ENCODE data around the gene UST.
"Not testable (repeated sequence)": the region's sequence is repeated elsewhere in the genome, so short reads cannot be mapped to it uniquely, and the experiment has no call there.

UST gene

DNA sequence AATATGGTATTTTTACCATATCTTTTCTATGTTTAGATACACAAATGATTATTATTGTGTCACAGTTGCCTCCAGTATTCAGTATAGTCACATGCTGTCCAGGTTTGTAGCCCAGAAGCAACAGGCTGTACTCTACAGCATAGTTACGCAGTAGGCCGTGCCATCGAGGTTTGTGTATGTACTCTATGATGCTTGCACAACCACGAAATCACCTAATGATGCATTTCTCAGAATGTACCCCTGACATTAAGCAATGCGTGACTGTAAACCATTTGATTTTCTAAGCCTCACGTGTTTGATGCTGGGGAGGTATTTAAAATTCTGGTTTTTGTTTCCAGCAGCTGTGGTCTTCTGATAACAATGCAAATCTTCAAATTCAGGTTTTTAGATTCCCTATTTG, 207.6 kb downstream of the UST start:
- Histone ChIP-seq H3K9me3 (replicated peaks in 1 of 11) (peaks cover 16 to 25% (median 22%) of the 10 kb centered on the region in 11 experiments), H3K27me3 (no peaks in the 10 kb centered on the region), H3K27ac (no peak overlapping the region), H3K4me2 (no peak overlapping the region), H3K4me3 (no peak overlapping the region), H4K20me1 (peaks cover 0 to 25% (median 0%) of the 10 kb centered on the region in 11 experiments; a peak in 2 of 22 replicates), H3K9ac (no peak overlapping the region), H3K36me3 (peaks cover 10 to 53% (median 22%) of the 10 kb centered on the region in 11 experiments; a peak in 18 of 22 replicates), H3K4me1 (peaks cover 0 to 4% (median 0%) of the 10 kb centered on the region in 10 experiments; a peak in 1 of 20 replicates)
- no peak for TF ChIP-seq Cebpa-rat (IDR thresholded peaks at IDR 0.05)

DNA sequence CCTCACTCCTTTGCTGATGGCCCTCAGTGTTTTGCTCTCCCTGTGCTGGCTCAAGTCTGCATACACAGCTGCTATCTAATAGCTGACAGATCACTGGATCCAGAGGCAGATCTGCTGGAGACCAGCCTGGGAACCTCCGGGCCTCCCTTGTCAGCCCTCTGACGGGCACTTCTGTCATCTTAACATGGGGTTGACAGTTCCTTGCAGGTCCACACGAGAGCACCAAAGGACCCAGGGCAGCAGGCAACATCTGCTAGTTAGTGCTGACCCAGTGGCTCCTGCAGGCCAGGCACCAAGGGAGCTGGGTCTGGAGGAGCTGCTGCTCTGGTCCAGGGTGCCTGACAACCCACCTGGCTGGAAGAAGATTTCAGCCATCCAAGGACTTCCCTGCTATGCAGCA, 208.1 kb downstream of the UST start:
- Histone ChIP-seq H3K9ac (no peak overlapping the region), H4K20me1 (peaks cover 0 to 23% (median 0%) of the 10 kb centered on the region in 11 experiments; a peak in 2 of 22 replicates), H3K4me2 (no peak overlapping the region), H3K27me3 (no peaks in the 10 kb centered on the region), H3K27ac (no peak overlapping the region), H3K36me3 (peaks cover 10 to 58% (median 22%) of the 10 kb centered on the region in 11 experiments; a peak in 18 of 22 replicates), H3K4me1 (peaks cover 0 to 4% (median 0%) of the 10 kb centered on the region in 10 experiments; a peak in 1 of 20 replicates), H3K4me3 (no peak overlapping the region), H3K9me3 (replicated peaks in 1 of 11) (peaks cover 16 to 25% (median 22%) of the 10 kb centered on the region in 11 experiments)
- no peak for TF ChIP-seq Cebpa-rat (IDR thresholded peaks at IDR 0.05)

DNA sequence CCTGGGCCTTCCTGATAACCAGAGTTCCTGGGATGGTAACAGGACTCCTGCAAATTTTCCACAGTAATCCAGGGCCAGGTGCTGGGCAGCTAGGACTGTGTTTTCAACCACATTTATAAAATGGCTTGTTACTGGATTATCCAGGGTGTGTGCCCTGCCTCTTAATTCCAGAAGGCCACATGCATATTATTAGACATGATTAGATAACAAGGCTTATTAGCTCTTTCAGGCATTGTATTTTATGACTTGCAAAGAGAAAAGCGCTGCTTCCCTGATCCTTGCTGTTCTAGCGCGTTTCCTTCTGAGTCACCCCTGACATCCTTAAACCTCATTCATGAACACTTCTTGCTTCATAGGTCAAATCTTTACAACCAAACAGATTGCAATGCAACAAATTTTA, 208.6 kb downstream of the UST start:
- H3K36me3 ChIP-seq: peaks cover 10 to 63% (median 22%) of the 10 kb centered on the region in 11 experiments; a peak in 18 of 22 replicates
- H4K20me1 ChIP-seq: peaks cover 0 to 18% (median 0%) of the 10 kb centered on the region in 11 experiments; a peak in 2 of 22 replicates
- peaks cover 16 to 25% (median 22%) of the 10 kb centered on the region in 11 experiments for H3K9me3 ChIP-seq (replicated peaks in 1 of 11)
- no peak overlapping the region for H3K27ac ChIP-seq
- H3K27me3 ChIP-seq: no peaks in the 10 kb centered on the region
- no peak overlapping the region for H3K9ac ChIP-seq
- peaks cover 0 to 4% (median 0%) of the 10 kb centered on the region in 10 experiments; a peak in 1 of 20 replicates for H3K4me1 ChIP-seq
- H3K4me3 ChIP-seq: no peak overlapping the region
- H3K4me2 ChIP-seq: no peak overlapping the region
- TF ChIP-seq Cebpa-rat (IDR thresholded peaks at IDR 0.05): no peak

DNA sequence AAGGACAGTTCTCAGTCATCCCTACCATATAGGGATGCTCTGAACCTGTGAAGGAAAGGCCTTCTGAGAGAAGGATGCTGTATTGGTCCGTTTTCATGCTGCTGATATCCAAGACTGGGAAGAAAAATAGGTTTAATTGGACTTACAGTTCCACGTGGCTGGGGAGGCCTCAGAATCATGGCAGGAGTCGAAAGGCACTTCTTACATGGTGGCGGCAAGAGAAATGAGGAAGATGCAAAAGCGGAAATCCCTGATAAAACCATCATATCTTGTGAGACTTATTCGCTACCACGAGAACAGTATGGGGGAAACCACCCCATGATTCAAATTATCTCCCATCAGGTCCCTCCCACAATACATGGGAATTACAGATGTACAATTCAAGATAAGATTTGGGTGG, 209.3 kb downstream of the UST start:
- Histone ChIP-seq H4K20me1 (peaks cover 0 to 11% (median 0%) of the 10 kb centered on the region in 11 experiments; a peak in 2 of 22 replicates), H3K36me3 (peaks cover 10 to 63% (median 22%) of the 10 kb centered on the region in 11 experiments; a peak in 18 of 22 replicates), H3K9me3 (replicated peaks in 1 of 11) (peaks cover 16 to 25% (median 22%) of the 10 kb centered on the region in 11 experiments)
- not testable (repeated sequence) for H3K27ac ChIP-seq, H3K4me2 ChIP-seq, H3K27me3 ChIP-seq, H3K4me3 ChIP-seq, H3K9ac ChIP-seq, H3K4me1 ChIP-seq

DNA sequence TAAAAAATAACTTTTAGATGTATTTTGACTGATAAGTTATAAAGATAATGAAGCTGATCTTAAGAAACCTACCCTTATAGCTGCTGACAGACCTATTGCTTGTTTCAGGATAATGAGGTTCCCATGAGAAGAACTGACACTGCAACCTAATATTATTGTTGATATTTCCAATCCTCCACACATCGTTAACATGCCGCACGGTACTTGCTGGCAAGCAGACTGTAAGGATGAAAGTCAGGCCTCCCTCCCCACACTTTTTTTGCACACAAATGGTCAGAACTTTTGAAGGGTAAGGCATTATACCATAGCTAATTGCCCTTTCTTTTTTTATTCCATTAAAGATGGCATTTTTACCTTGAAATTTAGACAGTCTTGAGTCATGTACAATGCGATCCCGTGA, 210.9 kb downstream of the UST start:
- H3K9ac ChIP-seq: no peak overlapping the region
- no peak overlapping the region for H3K27ac ChIP-seq
- peaks cover 10 to 63% (median 22%) of the 10 kb centered on the region in 11 experiments; a peak in 18 of 22 replicates for H3K36me3 ChIP-seq
- no peak overlapping the region for H3K4me2 ChIP-seq
- 0 out of 22 replicates have a peak, but pooled peaks cover 0 to 6% (median 0%) of the 10 kb centered on the region in 11 experiments for H4K20me1 ChIP-seq
- H3K4me3 ChIP-seq: no peak overlapping the region
- peaks cover 0 to 11% (median 8%) of the 10 kb centered on the region in 10 experiments; a peak in 10 of 20 replicates for H3K4me1 ChIP-seq
- H3K9me3 ChIP-seq (replicated peaks in 1 of 11): peaks cover 16 to 25% (median 22%) of the 10 kb centered on the region in 11 experiments
- H3K27me3 ChIP-seq: no peaks in the 10 kb centered on the region
- TF ChIP-seq Cebpa-rat (IDR thresholded peaks at IDR 0.05): no peak

DNA sequence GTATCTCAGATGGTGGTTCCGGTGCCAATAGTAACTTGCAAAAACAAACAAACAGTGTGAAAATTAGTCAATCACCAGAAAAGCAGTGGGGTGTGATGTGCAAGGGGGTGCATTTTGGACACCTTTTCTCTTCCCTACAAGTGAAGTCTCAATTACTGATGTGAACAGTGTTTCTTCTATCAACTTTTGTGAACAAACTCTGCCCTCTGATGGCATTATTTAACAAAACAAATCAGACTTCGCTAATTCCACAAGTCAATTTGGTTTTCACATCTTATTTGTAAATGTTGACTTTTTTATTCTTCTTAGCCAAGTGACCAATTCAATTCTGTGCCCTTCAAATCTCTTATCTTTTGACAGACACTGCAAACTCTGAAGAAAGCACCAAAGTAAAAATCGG, 212.2 kb downstream of the UST start:
- Histone ChIP-seq H3K4me3 (no peak overlapping the region), H3K27me3 (no peaks in the 10 kb centered on the region), H3K9me3 (replicated peaks in 1 of 11) (peaks cover 16 to 26% (median 23%) of the 10 kb centered on the region in 11 experiments), H3K27ac (no peak overlapping the region), H3K36me3 (peaks cover 10 to 63% (median 23%) of the 10 kb centered on the region in 11 experiments; a peak in 18 of 22 replicates), H3K9ac (no peak overlapping the region), H3K4me2 (no peak overlapping the region), H4K20me1 (peaks cover 0 to 6% (median 0%) of the 10 kb centered on the region in 11 experiments; a peak in 1 of 22 replicates), H3K4me1 (peaks cover 0 to 15% (median 8%) of the 10 kb centered on the region in 10 experiments; a peak in 10 of 20 replicates)
- TF ChIP-seq Cebpa-rat (IDR thresholded peaks at IDR 0.05): no peak

DNA sequence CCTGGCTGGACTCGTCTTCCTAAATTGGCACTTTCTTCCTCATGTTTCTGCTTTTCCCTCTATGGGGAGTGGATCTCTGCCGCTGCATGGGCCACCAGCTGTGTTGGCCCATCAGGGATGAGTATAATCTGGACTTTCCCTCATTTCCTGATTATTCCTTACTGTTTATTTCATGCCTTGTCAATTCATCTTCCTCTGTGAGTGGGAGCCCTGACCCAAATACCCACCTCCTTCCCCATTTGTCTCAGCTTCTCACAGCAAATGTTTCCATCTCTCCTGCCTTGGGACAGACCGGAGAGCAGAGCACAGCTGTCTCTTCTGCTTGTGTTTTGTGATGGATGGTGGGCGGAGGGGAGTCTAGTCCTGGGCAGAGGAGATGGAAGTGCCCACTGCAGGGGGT, 212.7 kb downstream of the UST start:
- H3K36me3 ChIP-seq: peaks cover 10 to 63% (median 26%) of the 10 kb centered on the region in 11 experiments; a peak in 18 of 22 replicates
- no peak overlapping the region for H3K4me2 ChIP-seq
- TF ChIP-seq Cebpa-rat (IDR thresholded peaks at IDR 0.05): no peak
- H3K9me3 ChIP-seq (replicated peaks in 1 of 11): peaks cover 16 to 31% (median 23%) of the 10 kb centered on the region in 11 experiments
- H3K27ac ChIP-seq: no peak overlapping the region
- H3K9ac ChIP-seq: no peak overlapping the region
- peaks cover 0 to 6% (median 0%) of the 10 kb centered on the region in 11 experiments; a peak in 2 of 22 replicates for H4K20me1 ChIP-seq
- no peaks in the 10 kb centered on the region for H3K27me3 ChIP-seq
- no peak overlapping the region for H3K4me3 ChIP-seq
- H3K4me1 ChIP-seq: peaks cover 0 to 15% (median 8%) of the 10 kb centered on the region in 10 experiments; a peak in 10 of 20 replicates

DNA sequence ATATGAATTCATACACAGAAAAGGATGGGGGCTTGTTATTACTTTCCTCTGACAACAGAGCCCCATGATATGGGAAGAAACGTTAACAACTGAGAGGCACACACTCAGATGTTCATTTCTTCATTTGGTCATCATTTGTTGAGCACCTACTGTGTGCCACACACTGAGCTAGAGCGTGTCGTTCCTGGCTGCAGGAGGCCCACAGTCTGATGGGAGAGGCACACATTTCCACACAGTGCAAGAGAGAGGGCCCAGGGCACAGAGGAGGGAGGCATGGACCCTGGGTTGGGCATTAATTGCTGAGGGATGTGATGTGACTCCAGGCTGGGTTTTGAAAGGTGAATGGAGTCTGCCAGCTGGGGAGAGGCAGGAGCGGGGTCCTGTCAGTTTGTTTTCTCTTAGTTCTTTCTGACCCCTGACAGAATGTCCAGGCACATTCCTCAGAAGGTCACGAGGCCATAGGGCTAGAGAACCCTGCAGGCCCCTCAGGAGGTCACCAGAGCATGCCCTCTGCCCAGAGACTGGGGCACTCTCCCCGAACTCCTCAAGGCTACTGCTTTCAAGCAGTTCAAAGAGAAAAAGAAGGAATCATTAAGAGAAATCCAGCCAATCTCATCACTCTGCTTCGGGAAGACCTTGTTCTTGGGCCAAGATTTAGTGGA, 216.2 kb downstream of the UST start:
- peaks cover 0 to 64% (median 11%) of the 10 kb centered on the region in 11 experiments; a peak in 14 of 22 replicates for H3K36me3 ChIP-seq
- peaks cover 0 to 15% (median 8%) of the 10 kb centered on the region in 10 experiments; a peak in 10 of 20 replicates for H3K4me1 ChIP-seq
- H3K4me2 ChIP-seq: peak overlapping the region in 4 of 11 experiments; percentile 13 to 50 (median 28); a peak in 8 of 22 replicates
- H3K9me3 ChIP-seq (replicated peaks in 1 of 11): peaks cover 0 to 13% (median 8%) of the 10 kb centered on the region in 11 experiments; a peak in 6 of 22 replicates
- H3K27ac ChIP-seq: no peak overlapping the region
- no peak overlapping the region for H3K9ac ChIP-seq
- H3K27me3 ChIP-seq: no peaks in the 10 kb centered on the region
- no peak for TF ChIP-seq Cebpa-rat (IDR thresholded peaks at IDR 0.05)
- H3K4me3 ChIP-seq: no peak overlapping the region
- peaks cover 0 to 6% (median 0%) of the 10 kb centered on the region in 11 experiments; a peak in 3 of 22 replicates for H4K20me1 ChIP-seq

DNA sequence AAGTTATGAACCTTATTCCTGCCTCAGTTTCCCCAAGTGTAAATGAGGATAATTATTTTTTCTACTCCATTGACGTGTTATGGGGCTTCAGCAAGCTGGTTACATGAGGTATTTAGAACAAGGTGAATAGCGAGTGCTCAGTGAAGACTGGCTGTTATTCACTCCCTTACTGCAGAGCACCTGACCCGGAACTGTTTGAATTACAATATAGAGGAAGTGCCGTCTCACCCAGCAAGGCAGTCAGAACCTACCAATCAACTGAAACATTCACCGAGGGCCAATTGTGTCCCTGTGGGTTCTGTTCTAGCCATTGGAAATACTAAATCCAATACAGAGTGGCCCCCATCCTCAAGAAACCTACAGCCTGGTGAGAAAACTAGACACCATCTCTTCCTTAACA, 216.9 kb downstream of the UST start:
- Histone ChIP-seq H3K4me3 (no peak overlapping the region), H3K36me3 (peaks cover 0 to 72% (median 11%) of the 10 kb centered on the region in 11 experiments; a peak in 14 of 22 replicates), H3K27ac (no peak overlapping the region), H3K4me2 (no peak overlapping the region), H3K9ac (no peak overlapping the region), H4K20me1 (peaks cover 0 to 6% (median 0%) of the 10 kb centered on the region in 11 experiments; a peak in 3 of 22 replicates), H3K9me3 (replicated peaks in 1 of 11) (peaks cover 0 to 13% (median 8%) of the 10 kb centered on the region in 11 experiments; a peak in 6 of 22 replicates), H3K4me1 (peaks cover 0 to 15% (median 8%) of the 10 kb centered on the region in 10 experiments; a peak in 10 of 20 replicates), H3K27me3 (no peaks in the 10 kb centered on the region)
- no peak for TF ChIP-seq Cebpa-rat (IDR thresholded peaks at IDR 0.05)

Measured in BLaER1 treated with 17β-estradiol and CSF1 and Interleukin-3, amounts not matched to agents 10 nM and 100 nM (cell line).